Fibroblast of upper back skin (primary cell): ENCODE data around the gene RPS10.
"Not testable (repeated sequence)": the region's sequence is repeated elsewhere in the genome, so short reads cannot be mapped to it uniquely, and the experiment has no call there.

Experiments
- DNase-seq: peaks from one replicate; pipeline ENCODE4 v3.0.0-alpha.2; 2013

RPS10 gene

DNA sequence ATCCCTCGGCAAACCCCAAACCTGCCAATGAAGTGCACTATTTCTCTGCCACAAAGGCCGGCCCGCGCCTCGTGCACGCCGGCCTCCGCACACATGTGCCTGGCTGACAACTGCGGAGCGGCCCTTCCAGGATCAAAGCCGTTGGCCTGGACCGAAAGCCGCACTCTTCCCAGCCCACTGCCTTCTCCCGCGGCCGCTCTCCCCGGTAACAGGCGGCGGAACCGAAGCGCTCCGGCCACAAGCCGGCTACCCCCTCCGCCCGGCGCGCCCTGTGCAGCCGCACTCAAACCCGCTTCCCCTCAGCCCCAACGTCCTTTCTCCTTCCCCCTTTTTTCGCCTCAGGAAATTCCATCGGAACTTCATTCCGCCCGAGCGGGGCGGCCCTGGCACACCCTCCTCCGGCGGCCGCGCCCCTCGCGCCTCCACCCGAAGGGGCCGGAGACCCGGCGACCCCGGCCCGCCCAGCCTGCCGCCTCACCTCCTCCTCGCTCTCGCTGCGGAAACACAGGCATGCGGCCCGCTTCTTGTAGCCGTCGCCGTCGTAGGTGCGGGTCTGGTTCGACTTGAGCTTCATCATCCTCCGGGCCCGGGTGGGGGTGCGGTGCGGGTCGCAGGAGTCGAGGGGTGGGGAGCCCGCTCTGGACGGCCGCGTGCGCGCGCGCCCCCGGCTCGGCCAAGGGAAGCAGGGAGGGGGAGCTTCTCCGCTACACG lies 33.9 kb downstream of the RPS10 start:
- DNase-seq = peak; percentile 43

DNA sequence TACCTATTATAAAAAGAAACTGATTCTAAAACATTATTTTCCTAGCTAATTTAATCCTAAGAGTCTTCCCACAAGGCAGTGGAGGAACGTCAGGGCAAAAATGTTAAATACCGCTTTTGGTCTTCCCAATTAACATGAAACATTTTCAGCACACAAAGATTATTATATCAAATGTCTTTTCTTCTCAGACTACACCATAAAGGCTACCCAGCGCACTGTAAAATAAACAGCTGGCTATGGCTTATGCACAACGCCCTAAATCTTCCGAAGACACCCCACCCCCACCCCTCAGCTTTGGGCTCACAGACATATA lies 34.4 kb downstream of the RPS10 start:
- DNase-seq = no peak

- DNase-seq = peak; percentile 76
These were observed 35.1 kb downstream of the RPS10 start for GRCh38 chr6:34390531-34391472.

- DNase-seq = no peak
These were observed 36.8 kb downstream of the RPS10 start for GRCh38 chr6:34389034-34389433.

- no peak for DNase-seq
These were observed 37.4 kb downstream of the RPS10 start for GRCh38 chr6:34388421-34388820.

DNA sequence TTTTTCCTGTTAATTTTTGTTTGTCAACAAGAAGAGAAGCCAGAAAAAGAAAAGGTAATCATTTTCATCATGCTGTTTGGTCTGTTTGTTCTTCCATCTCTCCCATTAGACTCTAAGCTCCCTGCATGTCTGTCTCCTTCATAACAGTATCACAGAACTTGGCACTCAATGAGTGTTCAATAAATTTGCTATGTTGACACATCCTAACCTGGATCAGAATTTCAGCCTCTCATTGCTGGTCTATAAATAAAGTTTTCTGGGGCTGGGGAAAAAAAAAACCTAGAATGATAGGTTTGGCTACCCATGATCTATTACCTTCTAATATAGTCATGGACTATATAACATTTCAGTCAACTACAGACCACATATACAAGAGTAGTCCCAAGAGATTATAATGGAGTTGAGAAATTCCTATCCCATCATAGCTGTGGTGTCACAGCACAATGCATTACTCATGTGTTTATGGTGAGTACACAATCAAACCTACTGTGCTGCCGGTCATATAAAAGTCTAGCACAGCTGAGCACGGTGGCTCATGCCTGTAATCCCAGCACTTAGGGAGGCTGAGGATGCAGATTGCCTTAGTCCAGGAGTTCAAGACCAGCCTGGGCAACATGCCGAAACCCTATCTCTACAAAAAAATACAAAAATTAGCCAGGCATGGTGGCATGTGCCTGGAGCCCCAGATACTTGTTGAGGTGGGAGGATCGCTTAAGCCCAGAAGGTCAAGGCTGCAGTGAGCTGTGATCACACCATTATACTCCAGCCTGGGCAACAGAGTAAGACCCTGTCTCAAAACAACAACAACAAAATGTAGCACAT lies 39.3 kb downstream of the RPS10 start:
- DNase-seq = peak; percentile 96

DNA sequence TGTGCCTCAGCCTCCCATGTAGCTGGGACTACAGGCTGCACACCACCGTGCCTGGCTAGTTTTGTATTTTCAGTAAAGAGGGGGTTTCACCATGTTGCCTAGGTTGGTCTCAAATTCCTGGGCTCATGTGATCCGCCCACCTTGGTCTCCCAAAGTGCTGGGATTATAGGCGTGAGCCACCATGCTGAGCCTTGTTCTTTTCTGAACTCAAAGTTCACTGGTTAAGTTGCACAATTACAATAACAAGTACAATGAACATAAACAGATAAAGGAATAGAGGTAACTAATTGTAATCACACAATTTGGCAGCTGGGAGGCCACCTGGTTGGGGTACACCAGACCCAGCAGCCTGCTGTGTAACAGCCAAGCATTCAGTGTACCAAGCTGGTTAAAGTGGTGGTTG lies 40.1 kb downstream of the RPS10 start:
- no peak for DNase-seq

DNA sequence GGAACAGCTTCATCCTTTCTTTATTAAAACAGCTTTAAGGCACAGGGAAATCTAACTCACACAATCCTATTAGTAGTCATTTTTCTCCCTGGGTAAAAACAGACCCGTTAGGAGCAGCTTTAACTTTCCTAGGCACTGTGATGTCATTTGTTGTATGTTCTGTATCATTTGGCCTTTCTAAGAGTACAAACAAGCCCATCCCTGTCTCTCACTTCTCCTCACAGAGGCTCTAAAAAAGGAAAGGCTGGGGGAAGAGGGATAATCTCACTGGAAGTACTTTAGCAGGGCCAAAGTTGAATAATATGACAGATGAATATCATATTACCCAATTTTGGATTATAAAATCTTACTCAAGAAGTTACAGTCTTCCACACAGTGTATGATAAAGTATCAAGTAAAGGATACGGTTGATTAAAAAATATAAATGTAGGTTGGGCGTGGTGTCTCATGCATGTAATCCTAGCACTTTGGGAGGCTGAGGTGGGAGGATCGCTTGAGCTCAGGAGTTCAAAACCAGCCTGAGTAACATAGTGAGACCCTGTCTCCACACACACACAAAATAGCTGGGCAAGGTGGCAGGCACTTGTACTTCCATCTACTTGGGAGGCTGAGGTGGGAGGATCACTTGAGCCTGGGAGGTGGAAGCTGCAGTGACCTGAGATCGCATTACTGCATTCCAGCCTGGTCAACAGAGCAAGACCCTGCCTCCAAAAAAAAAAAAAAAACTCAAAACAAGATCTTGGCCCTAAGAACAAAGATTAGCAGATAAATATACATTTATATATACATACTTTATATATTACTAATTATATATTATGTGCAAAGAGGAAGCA lies 41.3 kb downstream of the RPS10 start:
- DNase-seq = no peak

- no peak for DNase-seq
These were observed 42.1 kb downstream of the RPS10 start for GRCh38 chr6:34383656-34384320.

GRCh38 chr6:34383161-34383631 lies 42.7 kb downstream of the RPS10 start:
- peak; percentile 20 for DNase-seq

- no peak for DNase-seq
These were observed 44.8 kb downstream of the RPS10 start for GRCh38 chr6:34381081-34381480.

DNA sequence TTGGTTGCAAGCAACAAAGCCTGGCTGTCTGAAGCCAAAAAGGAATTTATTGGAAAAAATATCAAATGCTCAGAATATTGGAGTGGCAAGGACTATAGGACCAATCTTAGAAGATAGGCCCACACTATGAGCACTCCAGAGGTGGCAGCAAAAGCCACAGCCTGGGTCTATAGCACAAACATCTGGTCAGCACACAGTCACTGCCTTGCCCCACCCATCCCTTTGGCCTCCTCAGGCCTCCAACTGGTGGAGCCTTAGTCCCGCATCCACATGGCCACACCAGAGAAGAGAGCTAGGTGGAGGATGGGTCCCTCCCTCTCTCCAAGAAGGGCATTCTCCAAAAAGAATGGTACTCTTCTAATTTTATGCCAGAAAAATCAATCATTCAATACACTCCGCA lies 47.4 kb downstream of the RPS10 start:
- DNase-seq = no peak

GRCh38 chr6:34377984-34378383 lies 47.9 kb downstream of the RPS10 start:
- no peak for DNase-seq

DNA sequence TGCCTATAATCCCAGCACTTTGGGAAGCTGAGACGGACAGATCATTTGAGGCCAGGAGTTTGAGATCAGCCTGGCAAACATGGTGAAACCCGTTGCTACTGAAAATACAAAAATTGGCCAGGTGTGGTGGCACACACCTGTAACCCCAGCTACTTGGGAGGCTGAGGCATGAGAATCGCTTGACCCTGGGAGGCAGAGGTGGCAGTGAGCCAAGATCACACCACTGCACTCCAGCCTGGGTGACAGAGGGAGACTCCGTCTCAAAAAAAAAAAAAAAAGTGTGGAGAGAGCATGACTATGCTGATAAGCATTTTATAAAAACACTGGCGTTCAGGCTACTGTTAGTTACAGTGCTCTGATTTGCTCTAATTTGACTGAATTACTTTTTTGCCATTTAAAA lies 48.3 kb downstream of the RPS10 start:
- DNase-seq = not testable (repeated sequence)

- no peak for DNase-seq
These were observed 50.0 kb downstream of the RPS10 start for GRCh38 chr6:34375833-34376232.

DNA sequence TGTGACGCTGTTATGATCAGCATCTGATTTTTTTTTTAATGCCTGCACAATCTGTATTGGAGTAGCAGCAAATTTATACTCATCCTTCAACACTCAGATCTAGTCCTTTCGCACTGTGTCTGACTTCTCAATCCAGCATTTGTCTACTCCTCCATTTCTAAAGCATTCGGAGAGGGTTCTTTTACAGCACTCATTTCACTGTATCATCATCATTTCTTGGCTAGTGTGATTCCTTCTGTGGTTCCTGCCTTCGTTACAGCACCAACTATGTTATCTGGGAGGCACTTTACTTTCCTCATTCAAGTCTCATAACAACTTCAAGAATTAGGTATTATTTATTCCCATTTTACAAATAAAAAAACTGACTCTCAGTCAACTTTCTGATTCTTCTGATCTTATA lies 51.4 kb downstream of the RPS10 start:
- no peak for DNase-seq

- DNase-seq = no peak
These were observed 51.8 kb downstream of the RPS10 start for GRCh38 chr6:34374069-34374468.

DNA sequence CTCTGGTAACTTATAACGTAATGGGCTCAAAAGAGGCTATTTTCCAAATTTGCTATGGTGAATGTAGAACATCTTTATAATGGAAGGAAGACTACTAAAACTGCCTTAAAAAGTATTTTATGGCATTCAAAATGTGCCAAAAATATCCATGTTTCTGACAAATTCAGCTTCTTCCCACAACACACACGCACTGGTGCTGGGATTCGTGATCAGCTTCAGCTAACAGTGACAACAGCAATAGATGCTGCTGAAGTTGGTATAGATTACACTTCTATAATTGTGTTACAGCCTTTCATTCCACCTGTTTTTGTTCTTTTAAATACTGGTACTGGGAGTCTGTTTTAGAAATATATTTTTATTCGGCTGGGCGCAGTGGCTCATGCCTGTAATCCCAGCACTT lies 52.4 kb downstream of the RPS10 start:
- DNase-seq = no peak

DNA sequence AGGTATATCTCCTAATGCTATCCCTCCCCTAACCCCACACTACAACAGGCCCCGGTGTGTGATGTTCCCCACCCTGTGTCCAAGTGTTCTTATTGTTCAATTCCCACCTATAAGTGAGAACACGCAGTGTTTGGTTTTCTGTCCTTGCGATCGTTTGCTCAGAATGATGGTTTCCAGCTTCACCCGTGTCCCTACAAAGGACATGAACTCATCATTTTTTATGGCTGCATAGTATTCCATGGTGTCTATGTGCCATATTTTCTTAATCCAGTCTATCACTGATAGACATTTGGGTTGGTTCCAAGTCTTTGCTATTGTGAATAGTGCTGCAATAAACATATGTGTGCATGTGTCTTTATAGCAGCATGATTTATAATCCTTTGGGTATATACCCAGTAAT lies 54.0 kb downstream of the RPS10 start:
- not testable (repeated sequence) for DNase-seq

DNA sequence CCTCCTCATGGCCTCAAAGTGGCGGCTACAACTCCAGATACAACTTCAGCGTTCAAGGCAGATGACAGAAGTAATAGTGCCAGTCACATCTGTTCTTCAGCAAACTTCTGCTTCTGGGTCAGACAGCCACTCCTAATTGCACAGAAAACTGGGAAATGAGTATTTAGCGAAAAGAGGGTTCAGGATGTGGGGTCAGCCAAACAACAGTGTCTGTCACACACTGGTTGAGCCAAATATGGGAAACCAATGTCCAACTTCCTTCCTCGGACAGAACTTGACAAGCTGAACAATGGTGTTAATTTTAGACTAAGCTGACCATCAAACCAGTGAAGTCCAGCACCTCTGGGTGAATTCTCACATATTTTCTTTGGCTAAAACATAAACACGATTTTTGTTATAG lies 55.5 kb downstream of the RPS10 start:
- no peak for DNase-seq

DNA sequence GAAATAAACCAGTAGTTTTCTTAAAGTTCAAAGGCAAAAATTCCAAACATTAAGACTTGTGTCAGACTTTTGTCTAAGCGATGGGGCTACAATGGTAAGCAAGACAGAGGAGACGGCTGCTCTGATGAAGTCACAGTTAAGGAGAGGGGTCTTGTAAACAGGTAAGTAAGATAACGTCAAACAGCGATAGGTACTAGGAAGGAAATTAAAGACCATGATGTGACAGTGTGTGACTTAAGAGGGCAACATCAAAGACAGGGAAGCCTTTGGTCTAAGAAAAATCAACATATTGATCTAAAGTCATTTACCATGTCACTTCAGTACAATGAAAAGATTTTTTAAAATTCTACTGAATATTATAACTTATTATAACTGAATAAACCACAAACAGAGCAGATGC lies 56.5 kb downstream of the RPS10 start:
- no peak for DNase-seq
